HepG2 (cell line): ENCODE results near the gene FAM118A. TPM values are rescaled to one million over a fixed set of nuclear protein-coding genes. Genes with fewer than 3 reads are reported as not detected.

ENCODE experiments used
- ATAC-seq: fragments of 200-7000 bp; cut with Tn5 transposase; 3 replicates; pipeline ENCODE4 v1.9.1; 2020; ENCODE audit warnings: mild to moderate bottlenecking, moderate library complexity
- BruUV-seq: library from RNA; stranded (reverse); fragments of 400-500 nt; replicated peaks from 2 replicates; lab custom pipeline; 2021; lab: Mats Ljungman, UMichigan
- CTCF ChIA-PET: fragments of 300-600 bp; formaldehyde crosslinking; extraction: SDS; loops from one replicate; lab custom pipeline; 2021; ENCODE audit warnings: low total read pairs, inconsistent platforms, low intra/inter-chr PET ratio; lab: Yijun Ruan, JAX
- POLR2A ChIA-PET: fragments of 350-600 bp; sonication (Branson Sonifier 250); formaldehyde crosslinking; loops from one replicate; lab custom pipeline; 2020; ENCODE audit warnings: antibody characterized with exemption, inconsistent platforms; lab: Yijun Ruan, JAX
- DNase-seq: peaks from one replicate; pipeline ENCODE4 v3.0.0-alpha.2; 2015; ENCODE audit warnings: low spot score
- FAIRE-seq: peaks from 3 replicates; lab custom pipeline; 2011; peaks lifted over from hg19 to GRCh38; lab: Jason Lieb, UNC
- H2AFZ ChIP-seq: one replicate; pipeline ENCODE4 v1.6.1; 2011; ENCODE audit warnings: low read length, inconsistent platforms
- H3K27ac ChIP-seq: fragments of 300-600 bp; 3 replicates; pipeline ENCODE4 v1.8.0; 2011; ENCODE audit warnings: mixed run types, mild to moderate bottlenecking, mixed read lengths, low read length, inconsistent platforms; ENCODE audit not compliant: insufficient read depth; ENCODE audit errors: extremely low read length
- H3K27me3 ChIP-seq, 2 experiments: fragments of 200-600 bp in 1 of 2; 2 replicates in 1 of 2; 3 replicates in 1 of 2; pipeline versions ENCODE4 v1.6.0 to v1.8.0; 2011; ENCODE audit warnings: low read length in 2 of 2, mild to moderate bottlenecking in 2 of 2, moderate library complexity in 2 of 2, inconsistent platforms in 1 of 2; ENCODE audit not compliant: insufficient read depth in 2 of 2, control insufficient read depth in 1 of 2
- H3K36me3 ChIP-seq, 2 experiments: fragments of 200-600 bp in 1 of 2; replicated peaks in 1 of 2; 2 replicates in 1 of 2; 3 replicates in 1 of 2; pipeline versions ENCODE4 v1.5.1 to v1.8.0; 2011; ENCODE audit warnings: low read length in 2 of 2, inconsistent platforms in 1 of 2; ENCODE audit not compliant: insufficient read depth in 2 of 2, control insufficient read depth in 1 of 2
- H3K4me1 ChIP-seq: 2 replicates; pipeline ENCODE4 v1.5.1; 2012; ENCODE audit warnings: low read length, inconsistent platforms; ENCODE audit not compliant: insufficient read depth
- H3K4me2 ChIP-seq: 2 replicates; pipeline ENCODE4 v1.6.0; 2011; ENCODE audit warnings: low read depth, low read length, inconsistent platforms
- H3K4me3 ChIP-seq, 3 experiments: fragments of 200-600 bp in 1 of 3; sonication (generic), shearing (Covaris generic) in 1 of 3; replicated peaks in 1 of 3; 2 replicates each; pipeline ENCODE4 v1.5.1; 2011 to 2016; ENCODE audit warnings: low read length in 3 of 3, inconsistent platforms in 2 of 3, low read depth in 2 of 3, mild to moderate bottlenecking in 2 of 3, control low read depth in 1 of 3, mixed read lengths in 1 of 3; ENCODE audit not compliant: insufficient read depth in 1 of 3
- H3K79me2 ChIP-seq: one replicate; pipeline ENCODE4 v1.6.1; 2011; ENCODE audit warnings: low read length, inconsistent platforms; ENCODE audit not compliant: insufficient read depth
- H3K9ac ChIP-seq: 2 replicates; pipeline ENCODE4 v1.6.0; 2011; ENCODE audit warnings: mild to moderate bottlenecking, low read depth, low read length, inconsistent platforms; ENCODE audit not compliant: insufficient read depth
- H3K9me3 ChIP-seq: 2 replicates; pipeline ENCODE4 v1.5.1; 2012; ENCODE audit warnings: mild to moderate bottlenecking, low read length
- H4K20me1 ChIP-seq: 2 replicates; pipeline ENCODE4 v1.6.0; 2011; ENCODE audit warnings: inconsistent platforms, mild to moderate bottlenecking, low read length, moderate library complexity; ENCODE audit not compliant: insufficient read depth
- ATF1 ChIP-seq: IDR thresholded peaks from 2 replicates; pipeline ENCODE4 v1.6.1; 2016; ENCODE audit warnings: mild to moderate bottlenecking, control low read depth
- EEA1 ChIP-seq: sonication (generic); formaldehyde crosslinking; IDR thresholded peaks from 2 replicates; pipeline ENCODE4 v1.5.1; 2020; ENCODE audit warnings: mild to moderate bottlenecking, missing genetic modification reagents, borderline replicate concordance
- EP300 ChIP-seq, 3 experiments: sonication (generic) in 1 of 3; formaldehyde crosslinking in 1 of 3; IDR thresholded peaks; 2 replicates each; pipeline versions ENCODE4 v1.5.1 to v1.6.1; 2011 to 2020; ENCODE audit warnings: low read depth in 2 of 3, low read length in 2 of 3, borderline replicate concordance in 1 of 3, improper control_type of control experiment in 1 of 3, mild to moderate bottlenecking in 1 of 3, missing genetic modification reagents in 1 of 3, moderate library complexity in 1 of 3
- MLLT10 ChIP-seq: sonication (generic); formaldehyde crosslinking; IDR thresholded peaks from 2 replicates; pipeline ENCODE4 v1.4.0; 2020; ENCODE audit warnings: missing genetic modification reagents
- NFE2L1 ChIP-seq: sonication (generic); formaldehyde crosslinking; IDR thresholded peaks from 2 replicates; pipeline ENCODE4 v1.4.0; 2020; ENCODE audit warnings: missing genetic modification reagents, mild to moderate bottlenecking, borderline replicate concordance
- POLR2A ChIP-seq, 2 experiments: IDR thresholded peaks; 2 replicates each; pipeline ENCODE4 v1.6.1; 2011; ENCODE audit warnings: low read depth in 2 of 2, low read length in 2 of 2, mild to moderate bottlenecking in 1 of 2, moderate library complexity in 1 of 2; ENCODE audit not compliant: insufficient read depth in 1 of 2
- SALL2 ChIP-seq: sonication (generic); formaldehyde crosslinking; IDR thresholded peaks from 2 replicates; pipeline ENCODE4 v1.8.1; 2023; ENCODE audit warnings: mild to moderate bottlenecking, missing genetic modification reagents, inconsistent platforms
- ZBTB7B ChIP-seq: sonication (generic); formaldehyde crosslinking; IDR thresholded peaks from 2 replicates; pipeline ENCODE4 v1.4.0; 2020; ENCODE audit warnings: missing genetic modification reagents
- ZNF143 ChIP-seq: sonication (generic); formaldehyde crosslinking; IDR thresholded peaks from 2 replicates; pipeline ENCODE4 v1.4.0; 2020; ENCODE audit warnings: missing genetic modification reagents
- ZNF564 ChIP-seq: sonication (generic); formaldehyde crosslinking; IDR thresholded peaks from 2 replicates; pipeline ENCODE4 v1.8.1; 2023; ENCODE audit warnings: mild to moderate bottlenecking, missing genetic modification reagents
- ZNF766 ChIP-seq: sonication (generic); formaldehyde crosslinking; IDR thresholded peaks from 2 replicates; pipeline ENCODE4 v1.5.0; 2020; ENCODE audit warnings: missing genetic modification reagents, borderline replicate concordance
- WGBS: methylation state at CpG from one replicate; pipeline ENCODE4 v1.1.6; 2017; ENCODE audit warnings: low lambda C conversion rate; 5-methylcytosine and 5-hydroxymethylcytosine counted together
- in situ Hi-C: cut with HindIII; loops from 2 replicates; pipeline ENCODE4 v1.10.0; 2017; ENCODE audit warnings: low pct_unique_long_range_greater_than_20kb; ENCODE audit not compliant: extremely low pct_ligation_motif_present
- intact Hi-C: fragments of 100-400 bp; cut with micrococcal nuclease; formaldehyde crosslinking; loops from one replicate; pipeline ENCODE4 v1.10.0; 2022; ENCODE audit not compliant: unreplicated experiment
- polyA plus RNA-seq, 8 experiments: library from polyadenylated mRNA; depleted of rRNA in 3 of 8; stranded (reverse) in 7 of 8; unstranded in 1 of 8; fragments of >200 nt; fragmentation: Illumina TruSeq in 4 of 8; extraction: Trizol in 4 of 8; gene quantifications; 2 replicates each; pipeline versions ENCODE4 v1.2.1 to v1.2.3, GENCODE V29; 2011 to 2016; ENCODE audit warnings: low read depth in 4 of 8, missing spikeins in 1 of 8, mixed read lengths in 1 of 8; ENCODE audit not compliant: insufficient read depth in 1 of 8
- total RNA-seq, 5 experiments: library from RNA; depleted of rRNA; stranded (reverse); fragments of >200 nt; fragmentation: Illumina TruSeq; extraction: Trizol; gene quantifications; 2 replicates each; pipeline ENCODE4 v1.2.3, GENCODE V29; 2016; ENCODE audit warnings: low read depth in 1 of 5
- TF ChIP-seq, protein P1 (sequence below): sonication (generic); formaldehyde crosslinking; IDR thresholded peaks from 2 replicates; pipeline ENCODE4 v1.5.0; 2020; ENCODE audit warnings: missing genetic modification reagents, mild to moderate bottlenecking, borderline replicate concordance

FAM118A gene
- total and polyA plus RNA-seq, 2 of the 13 experiments (the other 11 are each of a cell fraction or from before 2014, with no cell fraction given), result 36.7 to 48.2 TPM

- no peak overlapping the region for H3K27ac ChIP-seq
- H2AFZ ChIP-seq, result no peak overlapping the region
- H3K4me1 ChIP-seq, result peaks cover 69% of the 10 kb centered on the region
- peaks cover 17% of the 10 kb centered on the region for H4K20me1 ChIP-seq
- H3K9ac ChIP-seq, result no peak overlapping the region
- BruUV-seq, result no TSS peak
- ChIA-PET POLR2A (interaction anchor here (1.0 kb wide), 1 partner anchor 46 kb away, joined by 3 read pairs; no protein-coding TSS in a partner anchor), CTCF (no interaction called here)
- in situ Hi-C loops (no loop called here), intact Hi-C loops (no loop called here)
- no peak overlapping the region for H3K4me3 ChIP-seq
- TF ChIP-seq ZNF766 (CRISPR knock-in tag) (no peak), ATF1 (no peak), MLLT10 (no peak), ZNF143 (CRISPR knock-in tag) (no peak), ZNF564 (CRISPR knock-in tag) (no peak), POLR2A (IDR thresholded peaks at IDR 0.05; ENCODE audit: insufficient read depth in 1 of 2, low read depth in 2 of 2, low read length in 2 of 2) (no peak), EEA1 (CRISPR knock-in tag) (no peak), EP300 (IDR thresholded peaks at IDR 0.05; ENCODE audit: low read depth in 2 of 2, low read length in 2 of 2) (no peak), EP300 (CRISPR knock-in tag; IDR thresholded peaks at IDR 0.05; ENCODE audit: borderline replicate concordance) (no peak), ZBTB7B (CRISPR knock-in tag) (no peak), NFE2L1 (no peak), SALL2 (CRISPR knock-in tag) (no peak)
- TF ChIP-seq, protein P1, sequence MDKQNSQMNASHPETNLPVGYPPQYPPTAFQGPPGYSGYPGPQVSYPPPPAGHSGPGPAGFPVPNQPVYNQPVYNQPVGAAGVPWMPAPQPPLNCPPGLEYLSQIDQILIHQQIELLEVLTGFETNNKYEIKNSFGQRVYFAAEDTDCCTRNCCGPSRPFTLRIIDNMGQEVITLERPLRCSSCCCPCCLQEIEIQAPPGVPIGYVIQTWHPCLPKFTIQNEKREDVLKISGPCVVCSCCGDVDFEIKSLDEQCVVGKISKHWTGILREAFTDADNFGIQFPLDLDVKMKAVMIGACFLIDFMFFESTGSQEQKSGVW (CRISPR knock-in tag), result no peak
- no peak for DNase-seq
- peaks cover 88% of the 10 kb centered on the region for H3K79me2 ChIP-seq
- peaks cover 16 to 26% of the 10 kb centered on the region in 2 experiments for H3K36me3 ChIP-seq
- H3K27me3 ChIP-seq, result no peaks in the 10 kb centered on the region
- no peak for ATAC-seq
- no peak overlapping the region for H3K4me2 ChIP-seq
- H3K9me3 ChIP-seq, result no peaks in the 10 kb centered on the region
- FAIRE-seq, result no peak
- WGBS, result 96% methylated on average over 12 of the region's 12 CpGs
These were observed 9.0 kb downstream of the FAM118A start for GRCh38 chr22:45318558-45319323.
